Pancreas (tissue), 10 donors: ENCODE data around the gene NABP1. TPM values are rescaled to one million over a fixed set of nuclear protein-coding genes. Genes with fewer than 3 reads are reported as not detected.

Experiments
- ATAC-seq, 4 donors: fragments of 200-7000 bp; cut with Tn5 transposase; one replicate each; pipeline versions ENCODE4 v1.8.0 to v1.9.1; 2020; ENCODE audit warnings: mild to moderate bottlenecking in 4 of 4, moderate library complexity in 4 of 4
- DNase-seq, 6 donors: peaks; one replicate each; pipeline ENCODE4 v3.0.0-alpha.2; 2020
- FAIRE-seq: peaks from 2 replicates; lab custom pipeline; 2012; peaks lifted over from hg19 to GRCh38; lab: Jason Lieb, UNC
- H3K27ac ChIP-seq, 4 donors: fragments of 200-600 bp; sonication (generic); 1 replicate in 3 of 4; 2 replicates in 1 of 4; pipeline versions ENCODE4 v1.5.0 to v1.8.0; 2020
- H3K27me3 ChIP-seq, 4 donors: fragments of 200-600 bp; one replicate each; pipeline ENCODE4 v1.8.0; 2021
- H3K36me3 ChIP-seq, 3 donors: fragments of 200-600 bp; sonication (generic) in 1 of 3; one replicate each; pipeline versions ENCODE4 v1.5.0 to v1.8.0; 2020 to 2021
- H3K4me1 ChIP-seq, 3 donors: fragments of 200-600 bp; one replicate each; pipeline ENCODE4 v1.8.0; 2021
- H3K4me3 ChIP-seq, 4 donors: fragments of 200-600 bp; sonication (generic) in 2 of 4; one replicate each; pipeline versions ENCODE4 v1.5.0 to v1.8.0; 2020 to 2021
- H3K9me3 ChIP-seq, 4 donors: fragments of 200-600 bp; one replicate each; pipeline ENCODE4 v1.8.0; 2021
- CTCF ChIP-seq, 4 donors: fragments of 200-600 bp; sonication (generic) in 3 of 4; IDR thresholded peaks; one replicate each; pipeline versions ENCODE4 v1.5.0 to v1.8.0; 2021; ENCODE audit warnings: antibody characterized with exemption in 4 of 4
- WGBS, 2 donors: extraction: QIAGEN DNeasy Blood & Tissue Kit; methylation state at CpG; one replicate each; pipeline ENCODE4 v1.1.7; 2013; 5-methylcytosine and 5-hydroxymethylcytosine counted together
- intact Hi-C, 3 donors: fragments of 100-400 bp; cut with DNase I; formaldehyde crosslinking; loops; one replicate each; pipeline versions ENCODE4 v1.11.1 to v1.14.2; 2022
- polyA plus RNA-seq, 2 donors: library from polyadenylated mRNA; stranded (reverse); fragments of 200-250 nt; gene quantifications; one replicate each; pipeline ENCODE4 v1.2.3, GENCODE V29; 2013
- total RNA-seq, 6 donors: library from RNA; stranded (reverse); fragmentation: NEBNext Ultra II Directional in 4 of 6; extraction: Animal tissue kit (Norgen Biotek cat#: 25700) in 4 of 6; gene quantifications; one replicate each; pipeline versions ENCODE4 v1.2.1 to v1.2.4, GENCODE V29; 2021 to 2023
- donor health status: healthy with polysubstance abuse.
- donor health status: DM: no; HTN: no; CAD: no; lungs with moderate emphysema.
- donor health status: DM: no; HTN: no; CAD: no.
- donor health status: control.
- donor health status: control.
- donor health status: Bipolar disorder and iron deficiency.
- donor health status: DM: yes; HTN: yes; CAD: no.
- donor health status: DM: no; HTN: no; CAD: no.
- donor health status: DM: no; HTN: no; CAD: no.
- donor health status: DM: yes; HTN: yes; CAD: no.

The NABP1 gene
- total and polyA plus RNA-seq, 8 donors = 2.9 to 12.8 (median 5.0) TPM

DNA sequence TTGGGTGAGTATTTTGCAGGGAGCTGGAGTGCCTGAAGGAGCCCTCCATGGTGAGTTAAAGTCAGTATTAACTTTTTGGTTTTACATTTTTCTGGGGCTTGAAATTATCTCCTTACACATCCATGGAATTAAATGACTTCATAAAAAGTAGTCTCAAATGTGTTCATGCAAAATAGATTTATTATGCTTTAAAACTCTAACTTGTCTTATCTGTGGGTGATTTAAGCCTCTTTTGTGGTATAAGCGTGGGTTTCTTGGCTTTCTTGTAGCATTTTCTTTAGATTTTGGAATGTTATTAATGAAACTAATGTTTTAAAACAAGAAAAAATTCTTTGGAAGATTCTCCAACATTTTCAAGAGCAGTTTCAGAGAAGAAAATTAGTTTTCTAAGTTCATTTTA lies 27.8 kb downstream of the NABP1 start:
- WGBS, 2 donors = 86 to 97% methylated on average over 1 of the region's 1 CpG
- intact Hi-C loops = no loop called here
- FAIRE-seq = no peak

GRCh38 chr2:191706791-191707190 lies 28.9 kb downstream of the NABP1 start:
- 86 to 87% methylated on average over 2 of the region's 2 CpGs for WGBS, 2 donors
- H3K9me3 ChIP-seq = no peaks in the 10 kb centered on the region
- FAIRE-seq (no peak), DNase-seq (no peak), ATAC-seq (no peak)
- no peaks in the 10 kb centered on the region for H3K36me3 ChIP-seq
- TF ChIP-seq CTCF (IDR thresholded peaks at IDR 0.05) = no peak
- H3K4me1 ChIP-seq = peaks cover 0 to 11% (median 0%) of the 10 kb centered on the region in 3 donors
- no peaks in the 10 kb centered on the region for H3K27me3 ChIP-seq
- no peak overlapping the region for H3K4me3 ChIP-seq
- no peak overlapping the region for H3K27ac ChIP-seq
- intact Hi-C loops = no loop called here

More for the DNA sequence above, 27.8 kb downstream of the NABP1 start:
- H3K4me1 ChIP-seq = peaks cover 0 to 11% (median 0%) of the 10 kb centered on the region in 3 donors
- DNase-seq (no peak), ATAC-seq (no peak)
- H3K36me3 ChIP-seq = no peaks in the 10 kb centered on the region
- no peak for TF ChIP-seq CTCF (IDR thresholded peaks at IDR 0.05)
- no peaks in the 10 kb centered on the region for H3K9me3 ChIP-seq
- no peak overlapping the region for H3K4me3 ChIP-seq
- H3K27me3 ChIP-seq = no peaks in the 10 kb centered on the region
- no peak overlapping the region for H3K27ac ChIP-seq

- 21 to 31% methylated on average over 2 of the region's 2 CpGs for WGBS, 2 donors
- no peak for FAIRE-seq
- TF ChIP-seq CTCF (IDR thresholded peaks at IDR 0.05) = no peak
- Histone ChIP-seq H3K36me3 (no peaks in the 10 kb centered on the region), H3K9me3 (no peaks in the 10 kb centered on the region), H3K4me1 (peaks cover 0 to 11% (median 0%) of the 10 kb centered on the region in 3 donors), H3K27ac (no peak overlapping the region), H3K4me3 (no peak overlapping the region), H3K27me3 (no peaks in the 10 kb centered on the region)
- DNase-seq = no peak
- intact Hi-C loops = no loop called here
- ATAC-seq = peak in 2 of 4 donors; percentile 57 to 64
Observed at GRCh38 chr2:191707542-191707941, 29.6 kb downstream of the NABP1 start.

GRCh38 chr2:191710411-191710900 lies 32.5 kb downstream of the NABP1 start:
- Histone ChIP-seq H3K4me1 (peaks cover 0 to 11% (median 0%) of the 10 kb centered on the region in 3 donors), H3K4me3 (no peak overlapping the region), H3K9me3 (no peaks in the 10 kb centered on the region), H3K36me3 (no peaks in the 10 kb centered on the region), H3K27ac (no peak overlapping the region), H3K27me3 (no peaks in the 10 kb centered on the region)
- intact Hi-C loops = no loop called here
- TF ChIP-seq CTCF (IDR thresholded peaks at IDR 0.05) = no peak
- 82 to 83% methylated on average over 1 of the region's 1 CpG for WGBS, 2 donors
- DNase-seq (no peak), ATAC-seq (no peak), FAIRE-seq (no peak)

DNA sequence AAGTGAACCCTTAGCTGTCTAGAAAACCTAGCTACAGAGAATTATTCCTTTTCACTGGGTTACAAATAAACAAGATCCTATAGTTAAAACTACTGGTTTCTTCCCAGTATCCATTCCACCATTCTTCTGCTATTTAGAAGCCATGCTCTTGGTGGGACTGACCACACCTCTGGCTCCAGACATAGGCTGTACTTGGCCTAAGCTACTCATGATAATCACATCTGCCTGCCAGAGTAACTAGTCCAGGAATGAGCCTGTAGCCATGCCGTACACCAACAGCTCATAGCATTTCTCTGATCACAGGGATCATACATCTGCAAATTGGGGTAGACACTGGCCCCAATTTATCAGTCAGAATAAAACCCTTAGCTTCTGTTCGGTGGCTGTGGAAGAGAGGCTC lies 33.7 kb downstream of the NABP1 start:
- ATAC-seq (no peak), FAIRE-seq (no peak), DNase-seq (no peak)
- Histone ChIP-seq H3K4me3 (no peak overlapping the region), H3K36me3 (no peaks in the 10 kb centered on the region), H3K9me3 (no peaks in the 10 kb centered on the region), H3K27ac (no peak overlapping the region), H3K4me1 (peaks cover 0 to 11% (median 0%) of the 10 kb centered on the region in 3 donors), H3K27me3 (no peaks in the 10 kb centered on the region)
- intact Hi-C loops = no loop called here
- 83 to 84% methylated on average over 2 of the region's 2 CpGs for WGBS, 2 donors
- TF ChIP-seq CTCF (IDR thresholded peaks at IDR 0.05) = no peak
